ENCODE results near the gene ARHGAP18.

GRCh38 chr6:129713806-129714333, 3.9 kb upstream of the ARHGAP18 start:
- TF ChIP-seq CTCF (IDR thresholded peaks at IDR 0.05; ENCODE audit: low read depth, low read length, poor library complexity, severe bottlenecking), result no peak
- no peak for TF ChIP-seq EZH2phosphoT487 (IDR thresholded peaks at IDR 0.05; ENCODE audit: borderline replicate concordance, low read length)
